H1 (cell line): ENCODE measurements around the gene PPP2R3B. TPM values are rescaled to one million over a fixed set of nuclear protein-coding genes. Genes with fewer than 3 reads are reported as not detected.

Experiments
- CTCF ChIA-PET: fragments of 300-600 bp; sonication (Branson Sonifier 250); formaldehyde crosslinking; loops from one replicate; lab custom pipeline; 2021; ENCODE audit not compliant: partially characterized antibody; lab: Charles Lee
- POLR2A ChIA-PET: fragments of 300-600 bp; sonication (Branson Sonifier 250); formaldehyde crosslinking; loops from one replicate; lab custom pipeline; 2021; ENCODE audit warnings: inconsistent platforms; ENCODE audit not compliant: partially characterized antibody; lab: Charles Lee
- DNase-seq, 2 experiments: peaks; one replicate each; pipeline versions ENCODE4 v3.0.0 to v3.0.0-alpha.2; 2010 to 2022; ENCODE audit warnings: low spot score in 2 of 2, low read depth in 1 of 2, mixed read lengths in 1 of 2
- FAIRE-seq: peaks from 2 replicates; lab custom pipeline; 2011; peaks lifted over from hg19 to GRCh38; lab: Jason Lieb, UNC
- H2AFZ ChIP-seq: 2 replicates; pipeline ENCODE4 v1.8.1; 2012; ENCODE audit warnings: low read length, inconsistent platforms
- H2AK5ac ChIP-seq: 2 replicates; pipeline ENCODE4 v1.6.1; 2013; ENCODE audit warnings: low read depth, low read length
- H2BK120ac ChIP-seq: replicated peaks from 2 replicates; pipeline ENCODE3; 2013; ENCODE audit warnings: low read depth, low read length, inconsistent platforms
- H2BK12ac ChIP-seq: 2 replicates; pipeline ENCODE4 v1.6.1; 2013; ENCODE audit warnings: low read depth, low read length
- H2BK15ac ChIP-seq: 2 replicates; pipeline ENCODE4 v1.6.1; 2013; ENCODE audit warnings: low read length
- H2BK20ac ChIP-seq: 2 replicates; pipeline ENCODE4 v1.6.1; 2013; ENCODE audit warnings: low read length
- H2BK5ac ChIP-seq: 2 replicates; pipeline ENCODE4 v1.6.1; 2013; ENCODE audit warnings: low read depth, low read length
- H3K14ac ChIP-seq: 2 replicates; pipeline ENCODE4 v1.6.1; 2013; ENCODE audit warnings: inconsistent platforms; ENCODE audit not compliant: insufficient read length
- H3K18ac ChIP-seq: 2 replicates; pipeline ENCODE4 v1.6.1; 2013; ENCODE audit warnings: low read length; ENCODE audit errors: extremely low read depth
- H3K23ac ChIP-seq: 2 replicates; pipeline ENCODE4 v1.6.1; 2013; ENCODE audit warnings: inconsistent platforms; ENCODE audit not compliant: insufficient read length
- H3K23me2 ChIP-seq: 2 replicates; pipeline ENCODE4 v1.6.1; 2013; ENCODE audit warnings: low read depth, low read length
- H3K27ac ChIP-seq: 2 replicates; pipeline ENCODE4 v1.6.1; 2011; ENCODE audit warnings: low read depth, low read length, inconsistent platforms
- H3K27me3 ChIP-seq, 4 experiments: replicated peaks in 1 of 4; 1 replicate in 1 of 4; 2 replicates in 3 of 4; pipeline versions ENCODE4 v1.6.1 to v1.8.1; 2011 to 2013; ENCODE audit warnings: low read length in 3 of 4, mild to moderate bottlenecking in 3 of 4, inconsistent platforms in 2 of 4, mixed read lengths in 2 of 4, moderate library complexity in 1 of 4; ENCODE audit not compliant: control insufficient read depth in 3 of 4, insufficient read depth in 3 of 4; ENCODE audit errors: extremely low read depth in 1 of 4
- H3K36me3 ChIP-seq, 4 experiments: 2 replicates each; pipeline versions ENCODE4 v1.6.1 to v1.8.1; 2011 to 2013; ENCODE audit warnings: mild to moderate bottlenecking in 4 of 4, low read length in 3 of 4, moderate library complexity in 2 of 4, control low read depth in 1 of 4, inconsistent platforms in 1 of 4; ENCODE audit not compliant: insufficient read depth in 4 of 4, control insufficient read depth in 2 of 4
- H3K4ac ChIP-seq: replicated peaks from 2 replicates; pipeline ENCODE3; 2013; ENCODE audit warnings: low read length, low read depth, mixed read lengths, inconsistent platforms; ENCODE audit not compliant: insufficient read length
- H3K4me1 ChIP-seq, 4 experiments: replicated peaks in 1 of 4; 1 replicate in 1 of 4; 2 replicates in 3 of 4; pipeline versions ENCODE4 v1.6.1 to v1.8.1; 2011 to 2013; ENCODE audit warnings: low read length in 3 of 4, inconsistent platforms in 2 of 4, mixed read lengths in 1 of 4; ENCODE audit not compliant: insufficient read depth in 4 of 4, control insufficient read depth in 3 of 4
- H3K4me2 ChIP-seq, 2 experiments: 2 replicates each; pipeline versions ENCODE4 v1.6.1 to v1.8.1; 2011 to 2013; ENCODE audit warnings: low read depth in 2 of 2, low read length in 2 of 2, control low read depth in 1 of 2, inconsistent platforms in 1 of 2, mild to moderate bottlenecking in 1 of 2; ENCODE audit not compliant: insufficient read depth in 1 of 2
- H3K4me3 ChIP-seq, 4 experiments: fragments of 200-600, 300-600 bp in 1 of 4; sonication (generic), shearing (Covaris generic), sonication (Bioruptor Twin) in 1 of 4; 2 replicates each; pipeline versions ENCODE4 v1.5.1 to v1.8.1; 2011 to 2016; ENCODE audit warnings: low read length in 4 of 4, low read depth in 3 of 4, control low read depth in 2 of 4, inconsistent platforms in 2 of 4, mild to moderate bottlenecking in 2 of 4, mixed read lengths in 1 of 4, moderate library complexity in 1 of 4; ENCODE audit not compliant: insufficient read depth in 2 of 4; ENCODE audit errors: extremely low read depth in 1 of 4
- H3K56ac ChIP-seq: replicated peaks from 2 replicates; pipeline ENCODE3; 2013; ENCODE audit warnings: low read depth, mild to moderate bottlenecking, mixed read lengths, low read length, inconsistent platforms; ENCODE audit not compliant: insufficient read length
- H3K79me1 ChIP-seq: 2 replicates; pipeline ENCODE4 v1.6.1; 2013; ENCODE audit warnings: low read depth, low read length, control low read depth
- H3K79me2 ChIP-seq, 2 experiments: 2 replicates each; pipeline versions ENCODE4 v1.6.1 to v1.8.1; 2012 to 2013; ENCODE audit warnings: low read length in 2 of 2, mild to moderate bottlenecking in 2 of 2, inconsistent platforms in 1 of 2; ENCODE audit not compliant: insufficient read depth in 2 of 2, control insufficient read depth in 1 of 2
- H3K9ac ChIP-seq, 4 experiments: replicated peaks in 1 of 4; 1 replicate in 1 of 4; 2 replicates in 3 of 4; pipeline versions ENCODE4 v1.6.1 to v1.8.1; 2011 to 2013; ENCODE audit warnings: low read depth in 3 of 4, low read length in 3 of 4, control low read depth in 2 of 4, mild to moderate bottlenecking in 2 of 4, moderate library complexity in 2 of 4, inconsistent platforms in 1 of 4; ENCODE audit errors: extremely low read depth in 1 of 4
- H3K9me3 ChIP-seq, 2 experiments: 2 replicates each; pipeline versions ENCODE4 v1.6.1 to v1.8.1; 2012 to 2013; ENCODE audit warnings: mild to moderate bottlenecking in 2 of 2, moderate library complexity in 2 of 2, control low read depth in 1 of 2, inconsistent platforms in 1 of 2, low read depth in 1 of 2, low read length in 1 of 2, mixed read lengths in 1 of 2; ENCODE audit not compliant: insufficient read depth in 2 of 2
- H4K20me1 ChIP-seq, 2 experiments: replicated peaks in 1 of 2; 2 replicates each; pipeline versions ENCODE3 to v1.8.1; 2011 to 2013; ENCODE audit warnings: inconsistent platforms in 2 of 2, low read length in 2 of 2, mild to moderate bottlenecking in 1 of 2; ENCODE audit not compliant: insufficient read depth in 2 of 2, control insufficient read depth in 1 of 2
- H4K5ac ChIP-seq: 2 replicates; pipeline ENCODE4 v1.6.1; 2013; ENCODE audit warnings: low read length, low read depth, mixed read lengths, inconsistent platforms; ENCODE audit not compliant: insufficient read length
- H4K8ac ChIP-seq: 2 replicates; pipeline ENCODE4 v1.8.0; 2013; ENCODE audit warnings: mild to moderate bottlenecking, moderate library complexity, low read length, inconsistent platforms; ENCODE audit not compliant: insufficient read depth; ENCODE audit errors: extremely low read depth
- H4K91ac ChIP-seq: replicated peaks from 2 replicates; pipeline ENCODE3; 2013; ENCODE audit warnings: low read length, mixed read lengths, inconsistent platforms; ENCODE audit not compliant: insufficient read length
- HDAC6 ChIP-seq: IDR thresholded peaks from one replicate; pipeline ENCODE4 v1.7.1; 2012; ENCODE audit warnings: low read depth, mild to moderate bottlenecking, inconsistent platforms, low read length, moderate library complexity
- SP2 ChIP-seq: IDR thresholded peaks from 2 replicates; pipeline ENCODE4 v1.6.1; 2012; ENCODE audit warnings: mild to moderate bottlenecking, low read length, inconsistent platforms
- TEAD4 ChIP-seq: IDR thresholded peaks from 2 replicates; pipeline ENCODE4 v1.6.1; 2012; ENCODE audit warnings: low read depth, low read length, inconsistent platforms, mixed read lengths
- WGBS, 2 experiments: shearing (Covaris generic) in 1 of 2; methylation state at CpG; one replicate each; pipeline versions ENCODE4 v1.1.6 to v1.1.7; 2013 to 2015; ENCODE audit warnings: low lambda C conversion rate in 2 of 2, mixed read lengths in 2 of 2, inconsistent platforms in 1 of 2, low coverage in 1 of 2, missing lambda C conversion rate in 1 of 2; ENCODE audit not compliant: insufficient replicate concordance in 2 of 2, insufficient coverage in 1 of 2, insufficient read length in 1 of 2; ENCODE audit errors: extremely low coverage in 1 of 2, missing lambda C conversion rate in 1 of 2; 5-methylcytosine and 5-hydroxymethylcytosine counted together
- polyA plus RNA-seq, 7 experiments: library from polyadenylated mRNA; depleted of rRNA in 3 of 7; stranded (reverse) in 5 of 7; unstranded in 2 of 7; fragments of >200 nt in 5 of 7; fragments of 200-250 nt in 2 of 7; gene quantifications; 1 replicate in 5 of 7; 2 replicates in 1 of 7; 4 replicates in 1 of 7; pipeline versions ENCODE4 v1.2.1 to v1.2.3, GENCODE V29; 2011 to 2013; ENCODE audit warnings: missing spikeins in 2 of 7, mixed read lengths in 2 of 7
- total RNA-seq: library from RNA; stranded (reverse); fragmentation: NEBNext Ultra II Directional; extraction: Animal tissue kit (Norgen Biotek cat#: 25700); gene quantifications from 2 replicates; pipeline ENCODE4 v1.2.1, GENCODE V29; 2021

The PPP2R3B gene
- total and polyA plus RNA-seq, 2 of the 8 experiments (the other 6 are each of a cell fraction or from before 2014, with no cell fraction given) = 47.6 to 86.7 TPM

- ChIA-PET CTCF (no interaction called here), POLR2A (no interaction called here)
- H2BK20ac ChIP-seq = no peak overlapping the region
- H3K4ac ChIP-seq = no peak overlapping the region
- no peak overlapping the region for H2BK15ac ChIP-seq
- H3K9me3 ChIP-seq = no peaks in the 10 kb centered on the region; a peak in 1 of 4 replicates
- FAIRE-seq (no peak), DNase-seq (no peak)
- H2AK5ac ChIP-seq = no peak overlapping the region
- no peak overlapping the region for H4K8ac ChIP-seq
- no peak overlapping the region for H4K5ac ChIP-seq
- H3K9ac ChIP-seq = no peak overlapping the region
- H3K4me2 ChIP-seq = no peak overlapping the region
- no peaks in the 10 kb centered on the region for H3K23me2 ChIP-seq
- H3K27me3 ChIP-seq = no peaks in the 10 kb centered on the region
- no peak overlapping the region for H3K4me3 ChIP-seq
- no peak overlapping the region for H2BK120ac ChIP-seq
- H3K18ac ChIP-seq = no peak overlapping the region
- H3K4me1 ChIP-seq = no peaks in the 10 kb centered on the region
- no peak overlapping the region for H3K27ac ChIP-seq
- no peaks in the 10 kb centered on the region for H3K79me2 ChIP-seq
- WGBS, 2 experiments = no CpG with 5 or more reads among the region's 24 CpGs
- no peaks in the 10 kb centered on the region; the same call in 1 of the 2 replicates for H3K79me1 ChIP-seq
- H3K36me3 ChIP-seq = peaks cover 5 to 42% (median 20%) of the 10 kb centered on the region in 4 experiments; a peak in 5 of 8 replicates
- peaks cover 0 to 6% of the 10 kb centered on the region in 2 experiments for H4K20me1 ChIP-seq
- no peak overlapping the region for H4K91ac ChIP-seq
- H2BK12ac ChIP-seq = no peak overlapping the region
- no peak overlapping the region for H2BK5ac ChIP-seq
- no peak overlapping the region for H3K23ac ChIP-seq
- no peak overlapping the region for H3K56ac ChIP-seq
- H3K14ac ChIP-seq = no peak overlapping the region
- H2AFZ ChIP-seq = no peak overlapping the region
- TF ChIP-seq SP2 = no peak
- TF ChIP-seq TEAD4 = no peak
- no peak for TF ChIP-seq HDAC6
Observed at GRCh38 chrX:340121-340520, 46.6 kb downstream of the PPP2R3B start.
